Tibial nerve (tissue), 4 donors: Measurements from ENCODE around the gene VDR.

Source experiments
- CTCF ChIP-seq, 5 experiments: fragments of 200-600 bp in 3 of 5; fragments of 450-650 bp in 2 of 5; sonication (generic) in 3 of 5; IDR thresholded peaks; one replicate each; pipeline ENCODE4 v1.5.1; 2016 to 2019; ENCODE audit warnings: antibody characterized with exemption in 5 of 5, mild to moderate bottlenecking in 3 of 5, moderate library complexity in 2 of 5
- EP300 ChIP-seq, 2 donors: sonication (generic); formaldehyde crosslinking; IDR thresholded peaks; one replicate each; pipeline ENCODE4 v1.6.1; 2017; ENCODE audit warnings: antibody characterized with exemption in 2 of 2, mild to moderate bottlenecking in 1 of 2
- POLR2A ChIP-seq, 2 donors: fragments of 450-650 bp; IDR thresholded peaks; one replicate each; pipeline ENCODE4 v1.6.1; 2017; ENCODE audit warnings: antibody characterized with exemption in 2 of 2, mild to moderate bottlenecking in 2 of 2, moderate library complexity in 2 of 2

- no peak for TF ChIP-seq CTCF (IDR thresholded peaks at IDR 0.05)
- TF ChIP-seq POLR2A (IDR thresholded peaks at IDR 0.05) = no peak
- TF ChIP-seq EP300 (IDR thresholded peaks at IDR 0.05) = no peak
Measured at GRCh38 chr12:47858511-47859266, 46.1 kb downstream of the VDR start.
